HL-60/S4 treated with phorbol 12-myristate 13-acetate at 8.2 ng/mL for 4 days and 3 days (cell line): Measurements from ENCODE around the gene COL18A1.
"Not testable (repeated sequence)": the region's sequence is repeated elsewhere in the genome, so short reads cannot be mapped to it uniquely, and the experiment has no call there.

ENCODE experiments used
- in situ Hi-C: fragments of 300-500 bp; cut with MboI; formaldehyde crosslinking; loops from 2 replicates; pipeline ENCODE4 v1.15.0; 2022; ENCODE audit warnings: low sequenced_read_pairs

COL18A1 gene

DNA sequence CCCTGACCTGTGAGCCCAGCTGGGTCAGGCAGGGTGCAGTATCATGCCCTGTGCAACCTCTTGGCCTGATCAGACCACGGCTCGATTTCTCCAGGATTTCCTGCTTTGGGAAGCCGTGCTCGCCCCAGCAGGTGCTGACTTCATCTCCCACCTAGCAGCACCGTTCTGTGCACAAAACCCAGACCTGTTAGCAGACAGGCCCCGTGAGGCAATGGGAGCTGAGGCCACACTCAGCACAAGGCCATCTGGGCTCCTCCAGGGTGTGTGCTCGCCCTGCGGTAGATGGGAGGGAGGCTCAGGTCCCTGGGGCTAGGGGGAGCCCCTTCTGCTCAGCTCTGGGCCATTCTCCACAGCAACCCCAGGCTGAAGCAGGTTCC is 107.6 kb downstream of the COL18A1 start:
- in situ Hi-C loops: no loop called here

DNA sequence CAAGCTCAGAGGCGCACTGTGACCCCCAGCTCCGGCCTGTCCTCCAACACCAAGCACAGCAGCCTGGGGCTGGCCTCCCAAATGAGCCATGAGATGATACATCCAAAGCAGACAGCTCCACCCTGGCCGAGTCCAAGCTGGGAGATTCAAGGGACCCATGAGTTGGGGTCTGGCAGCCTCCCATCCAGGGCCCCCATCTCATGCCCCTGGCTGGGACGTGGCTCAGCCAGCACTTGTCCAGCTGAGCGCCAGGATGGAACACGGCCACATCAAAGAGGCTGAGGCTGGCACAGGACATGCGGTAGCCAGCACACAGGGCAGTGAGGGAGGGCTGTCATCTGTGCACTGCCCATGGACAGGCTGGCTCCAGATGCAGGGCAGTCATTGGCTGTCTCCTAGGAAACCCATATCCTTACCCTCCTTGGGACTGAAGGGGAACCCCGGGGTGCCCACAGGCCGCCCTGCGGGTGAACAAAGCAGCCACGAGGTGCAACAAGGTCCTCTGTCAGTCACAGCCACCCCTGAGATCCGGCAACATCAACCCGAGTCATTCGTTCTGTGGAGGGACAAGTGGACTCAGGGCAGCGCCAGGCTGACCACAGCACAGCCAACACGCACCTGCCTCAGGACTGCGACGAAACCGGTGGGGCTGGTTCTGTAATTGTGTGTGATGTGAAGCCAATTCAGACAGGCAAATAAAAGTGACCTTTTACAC is 108.2 kb downstream of the COL18A1 start:
- in situ Hi-C loops: no loop called here

DNA sequence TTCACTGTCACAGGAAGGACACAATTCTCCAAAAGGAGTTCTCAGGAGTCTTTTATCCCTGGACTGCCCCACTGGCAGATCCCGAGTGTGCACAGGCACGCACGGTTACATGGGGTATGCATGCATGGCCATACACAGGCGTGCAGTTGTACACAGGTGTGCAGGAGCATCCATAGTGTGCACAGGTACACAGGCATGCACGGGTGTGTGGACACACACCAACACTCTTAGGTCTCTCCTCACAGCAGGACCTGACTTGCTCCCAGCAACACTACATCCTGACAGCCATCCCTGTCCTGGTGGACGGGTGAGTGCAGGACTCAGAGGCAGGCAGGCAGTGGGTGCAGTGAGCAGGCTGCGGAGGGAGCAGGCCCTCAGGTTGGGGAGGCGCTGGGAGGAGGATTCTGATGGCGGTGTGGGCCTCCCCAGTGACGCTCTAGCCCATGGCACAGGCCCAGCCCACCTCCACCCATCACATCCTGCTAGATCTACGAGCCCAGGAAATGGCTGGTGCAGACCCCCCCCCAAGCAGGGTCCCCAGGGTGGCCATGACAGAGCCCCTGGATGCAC is 108.9 kb downstream of the COL18A1 start:
- in situ Hi-C loops: no loop called here

DNA sequence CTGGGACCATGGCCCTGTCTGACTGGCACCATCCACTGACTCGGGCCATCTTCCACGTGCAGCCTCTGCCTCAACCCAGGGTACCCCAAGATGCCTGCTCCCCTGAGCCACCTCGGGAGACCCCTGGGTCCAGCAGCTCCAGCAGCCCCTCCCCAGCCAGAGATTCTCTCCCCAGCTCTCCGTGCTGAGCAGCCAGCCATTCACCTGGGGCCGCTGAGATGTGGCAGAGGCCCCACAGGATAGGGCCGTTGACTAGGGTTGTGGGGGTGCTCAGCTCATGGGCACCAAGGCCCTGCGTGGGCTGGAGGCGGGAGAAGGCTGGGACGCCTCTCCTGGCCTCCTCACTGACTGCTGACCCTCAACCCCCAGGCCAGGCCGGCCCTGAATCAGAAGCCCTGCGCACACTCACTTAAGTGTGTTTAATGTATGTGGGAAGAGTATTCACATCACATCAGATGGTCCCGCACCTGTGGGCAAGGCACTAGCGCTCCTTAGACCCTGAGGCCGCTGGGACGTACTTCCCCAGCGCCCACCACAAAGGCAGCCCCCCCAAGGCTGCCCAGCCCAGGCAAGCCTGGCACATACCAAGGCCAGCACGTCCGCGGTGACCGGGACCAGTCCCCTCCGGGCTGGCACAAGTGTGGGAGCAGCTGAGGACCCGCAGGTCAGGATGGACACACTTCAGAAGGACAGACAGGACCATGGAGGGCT is 109.5 kb downstream of the COL18A1 start:
- in situ Hi-C loops: no loop called here

GRCh38 chr21:45515241-45516061 is 110.5 kb downstream of the COL18A1 start:
- in situ Hi-C loops: no loop called here

DNA sequence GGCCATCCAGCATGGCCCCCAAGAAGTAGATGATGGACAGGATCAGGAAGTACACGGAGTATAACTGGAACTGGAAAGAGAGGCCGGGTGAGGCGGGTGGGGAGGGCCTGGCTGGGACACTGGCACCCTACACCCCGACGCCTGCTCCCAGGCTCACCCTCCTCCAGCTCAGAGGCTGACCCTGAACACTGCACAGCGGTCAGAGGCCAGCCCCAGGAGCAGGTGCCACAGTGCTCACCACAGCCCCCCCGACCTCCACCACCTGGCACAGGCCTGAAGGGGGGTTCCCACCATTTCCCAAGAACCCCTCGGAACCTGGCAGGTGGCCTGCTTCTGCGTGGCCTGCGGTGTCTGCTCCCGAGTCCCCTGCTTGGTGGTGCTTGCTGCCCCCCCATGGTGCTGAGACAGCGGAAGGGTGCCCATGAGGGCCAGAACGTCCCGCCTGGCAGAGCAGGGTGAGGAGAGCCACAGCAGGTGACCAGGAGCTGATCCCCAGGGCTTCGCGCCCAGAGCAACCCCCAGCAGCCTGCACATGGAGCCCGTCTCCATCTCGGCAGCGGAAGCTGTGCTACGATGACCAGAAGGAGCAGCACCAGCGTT is 111.2 kb downstream of the COL18A1 start:
- in situ Hi-C loops: no loop called here

DNA sequence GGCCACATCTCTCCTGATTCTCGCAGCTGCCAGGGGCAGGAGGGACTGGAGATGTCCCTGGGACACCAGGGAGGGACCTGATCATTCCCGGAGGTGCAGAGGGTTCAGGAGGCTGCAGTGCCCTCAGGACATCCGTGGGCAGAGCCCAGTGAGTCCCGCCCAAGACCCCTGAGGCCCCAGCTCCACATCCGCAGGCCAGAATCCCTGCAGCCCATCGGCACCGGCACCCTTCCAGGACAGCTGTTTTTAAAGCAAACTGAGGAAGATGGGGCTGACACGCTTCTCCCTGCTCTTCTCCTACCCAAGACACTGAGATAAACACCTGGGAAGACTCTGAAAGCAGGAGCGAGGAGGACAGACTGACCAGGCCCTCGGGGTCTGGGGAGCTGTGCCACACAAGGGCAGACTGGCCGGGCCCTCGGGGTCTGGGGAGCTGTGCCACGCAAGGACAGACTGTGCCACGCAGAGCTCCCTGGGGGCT is 111.7 kb downstream of the COL18A1 start:
- in situ Hi-C loops: no loop called here

GRCh38 chr21:45517249-45518065 is 112.5 kb downstream of the COL18A1 start:
- in situ Hi-C loops: no loop called here

- in situ Hi-C loops: no loop called here
These were observed 113.8 kb downstream of the COL18A1 start for GRCh38 chr21:45518742-45519141.

- in situ Hi-C loops: no loop called here
These were observed 114.2 kb downstream of the COL18A1 start for GRCh38 chr21:45519182-45519581.

- in situ Hi-C loops: no loop called here
These were observed 116.3 kb downstream of the COL18A1 start for GRCh38 chr21:45521241-45521640.

DNA sequence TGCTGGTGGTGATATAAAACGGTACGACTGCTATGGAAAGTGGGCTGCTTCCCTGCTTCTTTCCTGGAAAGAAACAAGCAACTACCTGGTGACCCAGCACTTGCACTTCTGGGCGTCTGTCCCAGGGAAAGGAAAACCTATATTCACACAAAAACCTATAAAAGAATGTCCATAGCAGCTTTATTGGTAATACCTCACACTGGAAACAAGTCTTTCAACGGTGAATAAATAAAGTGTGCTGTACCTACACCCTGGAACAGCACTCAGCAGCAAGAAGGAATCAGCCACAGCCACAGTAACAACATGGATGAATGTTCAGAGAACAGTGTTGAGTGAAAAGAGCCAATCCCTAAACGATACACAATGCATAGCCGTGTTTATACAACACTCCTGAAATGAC is 117.4 kb downstream of the COL18A1 start:
- in situ Hi-C loops: no loop called here

DNA sequence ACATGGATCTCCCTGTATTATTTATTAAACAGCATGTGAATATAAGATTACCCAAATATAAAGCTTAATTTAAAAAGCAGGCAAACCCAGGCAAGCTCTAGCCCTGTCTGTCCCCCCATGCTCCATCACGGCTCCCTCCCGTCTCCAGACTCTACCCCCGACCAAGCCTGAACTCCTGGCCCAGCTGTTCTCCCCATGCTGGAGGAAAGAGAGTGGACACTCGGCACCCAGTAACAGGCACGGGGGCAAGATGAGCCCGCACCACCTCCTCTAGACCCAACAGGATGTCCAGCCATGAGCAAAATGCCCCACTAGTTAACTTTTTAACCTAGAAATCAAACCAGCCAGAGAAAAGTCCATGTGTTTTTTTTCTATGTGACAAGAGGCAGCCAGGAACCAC is 118.0 kb downstream of the COL18A1 start:
- in situ Hi-C loops: no loop called here

DNA sequence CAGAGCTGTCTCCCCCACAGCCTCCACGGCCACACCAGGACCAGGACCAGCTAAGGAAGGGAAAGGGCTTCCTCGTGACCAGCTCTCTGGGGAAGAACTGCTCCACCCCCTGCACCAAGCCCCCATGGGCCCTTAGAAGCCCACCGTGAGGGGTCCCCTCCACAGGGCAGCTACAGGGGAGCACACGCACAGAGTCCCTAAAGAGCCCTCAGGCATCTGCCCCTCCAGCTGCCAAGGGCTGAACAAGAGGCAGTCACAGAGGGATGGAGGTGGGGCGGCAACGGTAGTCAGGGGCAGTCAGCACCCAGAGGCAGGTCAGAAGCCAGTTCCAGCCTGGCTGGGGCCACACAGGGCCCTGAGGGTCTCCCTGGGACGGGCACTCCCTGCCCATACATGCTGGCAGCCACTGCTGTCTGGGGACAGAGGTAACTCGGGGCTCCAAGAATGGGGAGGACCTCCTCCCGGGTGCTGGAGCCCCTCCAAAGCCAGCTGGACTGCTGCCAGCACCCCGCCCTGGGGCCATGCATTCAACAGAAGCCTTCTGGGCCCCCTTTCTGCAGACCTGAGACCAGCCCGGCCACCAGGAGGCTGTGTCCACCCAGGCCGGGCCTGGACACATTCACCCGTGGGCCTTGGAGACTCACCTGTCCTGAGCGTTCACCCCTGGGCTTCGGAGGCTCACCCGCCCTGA is 118.6 kb downstream of the COL18A1 start:
- in situ Hi-C loops: no loop called here

GRCh38 chr21:45524756-45525152 is 119.8 kb downstream of the COL18A1 start:
- in situ Hi-C loops: no loop called here

GRCh38 chr21:45525153-45525909 is 120.4 kb downstream of the COL18A1 start:
- in situ Hi-C loops: no loop called here

DNA sequence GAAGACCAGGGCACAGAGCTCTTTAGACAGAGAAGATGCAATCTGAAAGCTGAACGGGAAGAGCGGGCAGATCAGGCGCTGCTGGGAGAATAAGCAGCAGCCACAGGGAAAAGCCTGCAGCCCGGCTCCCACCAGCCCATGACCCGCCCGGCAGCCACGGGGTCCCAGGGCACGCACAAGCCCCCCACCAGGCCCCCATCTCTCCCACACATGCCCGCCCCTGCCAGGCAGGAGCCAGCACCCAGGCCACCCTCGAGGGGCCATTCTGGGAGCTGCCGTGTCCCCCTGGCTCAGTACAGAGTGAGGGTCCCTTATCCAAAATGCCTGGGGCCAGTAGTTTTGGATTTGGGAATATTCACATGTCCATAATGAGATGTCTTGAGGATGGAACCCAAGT is 120.9 kb downstream of the COL18A1 start:
- in situ Hi-C loops: no loop called here

DNA sequence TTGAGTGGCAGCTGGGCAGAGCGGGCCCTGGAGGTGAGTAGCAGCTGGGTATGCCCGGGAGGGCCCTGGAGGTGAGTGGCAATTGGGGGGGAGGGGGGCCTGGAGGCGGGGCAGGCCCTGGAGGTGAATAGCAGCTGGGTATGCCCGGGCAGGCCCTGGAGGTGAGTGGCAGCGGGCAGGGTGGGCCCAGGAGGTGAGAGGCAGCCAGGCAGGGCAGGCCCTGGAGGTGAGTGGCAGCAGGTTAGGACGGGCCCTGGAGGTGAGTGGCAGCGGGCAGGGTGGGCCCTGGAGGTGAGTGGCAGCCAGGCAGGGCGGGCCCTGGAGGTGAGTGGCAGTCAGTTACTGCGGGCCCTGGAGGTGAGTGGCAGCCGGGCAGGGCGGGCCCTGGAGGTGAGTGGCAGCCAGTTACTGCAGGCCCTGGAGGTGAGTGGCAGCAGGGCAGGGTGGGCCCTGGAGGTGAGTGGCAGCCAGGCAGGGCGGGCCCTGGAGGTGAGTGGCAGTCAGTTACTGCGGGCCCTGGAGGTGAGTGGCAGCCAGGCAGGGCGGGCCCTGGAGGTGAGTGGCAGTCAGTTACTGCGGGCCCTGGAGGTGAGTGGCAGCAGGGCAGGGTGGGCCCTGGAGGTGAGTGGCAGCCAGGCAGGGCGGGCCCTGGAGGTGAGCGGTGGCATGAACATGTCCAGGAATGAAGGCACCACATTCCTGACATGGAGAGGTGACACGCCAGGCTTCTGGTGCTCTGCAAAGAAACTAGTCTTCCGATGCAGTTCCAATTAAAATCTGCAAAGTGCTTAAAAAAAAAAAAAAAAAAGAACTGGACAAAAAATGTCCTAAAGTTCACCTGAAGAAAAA is 122.4 kb downstream of the COL18A1 start:
- in situ Hi-C loops: not testable (repeated sequence)
